ENCODE data around the gene RPRD1B. TPM values are rescaled to one million over a fixed set of nuclear protein-coding genes. Genes with fewer than 3 reads are reported as not detected.

RPRD1B gene
- total and polyA plus RNA-seq, 2 donors (not counting 3 experiments of a cell fraction or from before 2014, with no cell fraction given): 13.0 to 29.3 TPM

DNA sequence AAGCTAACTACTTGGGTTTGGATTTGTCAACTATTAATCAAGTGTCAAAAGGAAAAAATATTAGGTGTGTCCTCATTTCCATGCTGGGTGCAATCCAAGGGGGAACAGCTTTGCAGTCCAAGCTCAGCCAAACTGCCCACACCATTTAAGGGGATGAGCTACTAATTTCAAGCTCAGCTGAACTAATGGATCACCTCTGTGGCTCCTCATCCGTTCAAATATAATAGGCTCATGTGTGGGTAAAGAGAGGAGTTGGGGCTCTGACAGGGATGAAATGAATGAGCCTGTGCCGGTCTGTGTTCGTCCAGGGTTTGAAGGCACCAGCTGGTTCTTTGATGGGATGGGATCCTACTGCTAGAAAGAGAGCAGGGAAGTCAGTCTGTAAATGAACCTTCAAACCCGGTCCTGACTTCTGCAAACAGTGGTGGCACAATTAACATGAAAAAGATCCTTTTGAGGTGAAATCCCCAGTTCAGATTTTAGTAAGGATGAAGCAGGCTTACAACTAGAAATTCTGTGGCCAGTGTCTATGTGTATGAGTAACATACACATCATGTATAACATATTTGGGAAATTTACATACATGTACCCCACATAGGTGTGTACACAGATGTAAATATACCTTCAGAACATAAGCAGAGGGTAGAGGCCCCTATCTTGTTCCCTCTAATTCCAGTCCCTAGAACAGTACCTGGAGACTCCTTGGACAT is 42.2 kb upstream of the RPRD1B start:
- no peaks in the 10 kb centered on the region for H3K9me1 ChIP-seq (replicated peaks; ENCODE audit: control insufficient read depth, extremely low read depth, insufficient read depth, low read length)
- BruUV-seq (replicated peaks): no TSS peak
- H3K4me1 ChIP-seq (ENCODE audit: control insufficient read depth, extremely low read depth, insufficient read depth, low read length): peaks cover 24% of the 10 kb centered on the region
- FAIRE-seq: no peak
- peaks cover 0 to 6% of the 10 kb centered on the region in 2 experiments for H3K36me3 ChIP-seq (ENCODE audit: control insufficient read depth in 2 of 2, extremely low read depth in 1 of 2, insufficient read depth in 2 of 2, low read length in 2 of 2)
- ChIA-PET POLR2A (no interaction called here), CTCF (interaction anchor here (1.2 to 4.4 kb wide), 6 partner anchors 10 to 427 kb away, joined by 3 to 37 read pairs (median 4); partner anchors contain the start of gene VSTM2L)
- H3K9me3 ChIP-seq (replicated peaks; ENCODE audit: control insufficient read depth, insufficient read depth, low read length): no peaks in the 10 kb centered on the region
- intact Hi-C loops (cut with micrococcal nuclease): loop anchor here (2.0 to 5.0 kb wide), 3 partner anchors 89 to 427 kb away; partner anchors contain the start of gene VSTM2L
- no peak overlapping the region for H3K4me3 ChIP-seq (replicated peaks in 1 of 3; ENCODE audit: insufficient read depth in 1 of 3, low read depth in 1 of 3, low read length in 3 of 3)
- H3K27ac ChIP-seq (ENCODE audit: insufficient read depth, low read depth, low read length): peak overlapping the region; percentile 68
- no peaks in the 10 kb centered on the region for H3K27me3 ChIP-seq (ENCODE audit: control insufficient read depth in 2 of 2, insufficient read depth in 2 of 2, low read length in 2 of 2)
- H3K9ac ChIP-seq (replicated peaks; ENCODE audit: extremely low read depth, insufficient read depth, low read length): no peak overlapping the region
- H2AFZ ChIP-seq (ENCODE audit: low read depth, low read length): no peak overlapping the region
- DNase-seq (ENCODE audit: low read depth, low spot score): no peak
- dilution Hi-C loops (cut with MboI; ENCODE audit: extremely low pct_ligation_motif_present, low sequenced_read_pairs): no loop called here
- H3K79me2 ChIP-seq (ENCODE audit: control insufficient read depth, insufficient read depth, low read length): no peaks in the 10 kb centered on the region
- H4K20me1 ChIP-seq (replicated peaks; ENCODE audit: control insufficient read depth, extremely low read depth, insufficient read depth, low read length): no peaks in the 10 kb centered on the region
- TF ChIP-seq JUN (IDR thresholded peaks at IDR 0.05; ENCODE audit: borderline replicate concordance, insufficient read depth, insufficient read length, low read depth) (no peak), GATA2 (IDR thresholded peaks at IDR 0.05; ENCODE audit: insufficient read depth, insufficient read length, low read depth, low read length) (no peak)
- H3K4me2 ChIP-seq (ENCODE audit: insufficient read depth, low read length): no peak overlapping the region

DNA sequence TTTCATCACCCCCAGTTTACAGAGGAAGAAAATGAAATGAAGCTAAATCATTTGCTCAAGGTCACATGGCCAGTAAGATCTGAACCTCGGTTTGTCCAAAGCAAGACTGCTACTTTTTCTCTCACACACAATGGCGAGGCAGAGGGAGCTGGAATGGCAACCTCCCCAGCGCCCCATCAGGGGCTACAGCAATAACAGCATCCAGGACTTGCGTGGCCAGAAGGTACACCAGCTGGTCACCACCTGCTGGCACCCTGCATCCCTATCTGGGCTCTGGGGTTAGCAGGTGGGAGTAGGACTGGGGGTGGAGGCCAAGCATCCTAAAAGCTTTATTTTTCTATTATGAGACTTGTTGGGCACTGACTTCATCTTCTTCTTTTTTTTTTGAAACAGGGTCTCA is 41.6 kb upstream of the RPRD1B start:
- ChIA-PET CTCF (interaction anchor here (1.2 to 4.4 kb wide), 7 partner anchors 10 to 428 kb away, joined by 3 to 37 read pairs (median 4); partner anchors contain the start of gene VSTM2L), POLR2A (no interaction called here)
- no peaks in the 10 kb centered on the region for H3K27me3 ChIP-seq (ENCODE audit: control insufficient read depth in 2 of 2, insufficient read depth in 2 of 2, low read length in 2 of 2)
- intact Hi-C loops (cut with micrococcal nuclease) (loop anchor here (2.0 to 5.0 kb wide), 3 partner anchors 90 to 427 kb away; partner anchors contain the start of gene VSTM2L), dilution Hi-C loops (cut with MboI; ENCODE audit: extremely low pct_ligation_motif_present, low sequenced_read_pairs) (no loop called here)
- no peak overlapping the region for H2AFZ ChIP-seq (ENCODE audit: low read depth, low read length)
- peaks cover 24% of the 10 kb centered on the region for H3K4me1 ChIP-seq (ENCODE audit: control insufficient read depth, extremely low read depth, insufficient read depth, low read length)
- H3K4me3 ChIP-seq (replicated peaks in 1 of 3; ENCODE audit: insufficient read depth in 1 of 3, low read depth in 1 of 3, low read length in 3 of 3): no peak overlapping the region
- no peak overlapping the region for H3K9ac ChIP-seq (replicated peaks; ENCODE audit: extremely low read depth, insufficient read depth, low read length)
- H3K36me3 ChIP-seq (ENCODE audit: control insufficient read depth in 2 of 2, extremely low read depth in 1 of 2, insufficient read depth in 2 of 2, low read length in 2 of 2): peaks cover 0 to 11% of the 10 kb centered on the region in 2 experiments
- no peak for FAIRE-seq
- no peaks in the 10 kb centered on the region for H4K20me1 ChIP-seq (replicated peaks; ENCODE audit: control insufficient read depth, extremely low read depth, insufficient read depth, low read length)
- H3K79me2 ChIP-seq (ENCODE audit: control insufficient read depth, insufficient read depth, low read length): no peaks in the 10 kb centered on the region
- no peak overlapping the region for H3K27ac ChIP-seq (ENCODE audit: insufficient read depth, low read depth, low read length)
- H3K9me1 ChIP-seq (replicated peaks; ENCODE audit: control insufficient read depth, extremely low read depth, insufficient read depth, low read length): no peaks in the 10 kb centered on the region
- BruUV-seq (replicated peaks): no TSS peak
- no peak for TF ChIP-seq FOS (IDR thresholded peaks at IDR 0.05; ENCODE audit: borderline replicate concordance, insufficient read depth, low read length)
- no peak for TF ChIP-seq GATA2 (IDR thresholded peaks at IDR 0.05; ENCODE audit: insufficient read depth, insufficient read length, low read depth, low read length)
- TF ChIP-seq, protein P1, sequence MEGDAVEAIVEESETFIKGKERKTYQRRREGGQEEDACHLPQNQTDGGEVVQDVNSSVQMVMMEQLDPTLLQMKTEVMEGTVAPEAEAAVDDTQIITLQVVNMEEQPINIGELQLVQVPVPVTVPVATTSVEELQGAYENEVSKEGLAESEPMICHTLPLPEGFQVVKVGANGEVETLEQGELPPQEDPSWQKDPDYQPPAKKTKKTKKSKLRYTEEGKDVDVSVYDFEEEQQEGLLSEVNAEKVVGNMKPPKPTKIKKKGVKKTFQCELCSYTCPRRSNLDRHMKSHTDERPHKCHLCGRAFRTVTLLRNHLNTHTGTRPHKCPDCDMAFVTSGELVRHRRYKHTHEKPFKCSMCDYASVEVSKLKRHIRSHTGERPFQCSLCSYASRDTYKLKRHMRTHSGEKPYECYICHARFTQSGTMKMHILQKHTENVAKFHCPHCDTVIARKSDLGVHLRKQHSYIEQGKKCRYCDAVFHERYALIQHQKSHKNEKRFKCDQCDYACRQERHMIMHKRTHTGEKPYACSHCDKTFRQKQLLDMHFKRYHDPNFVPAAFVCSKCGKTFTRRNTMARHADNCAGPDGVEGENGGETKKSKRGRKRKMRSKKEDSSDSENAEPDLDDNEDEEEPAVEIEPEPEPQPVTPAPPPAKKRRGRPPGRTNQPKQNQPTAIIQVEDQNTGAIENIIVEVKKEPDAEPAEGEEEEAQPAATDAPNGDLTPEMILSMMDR (IDR thresholded peaks at IDR 0.05; ENCODE audit: extremely low read depth in 1 of 2, insufficient read depth in 1 of 2, low read depth in 1 of 2, low read length in 2 of 2): no peak
- no peak for TF ChIP-seq JUN (IDR thresholded peaks at IDR 0.05; ENCODE audit: borderline replicate concordance, insufficient read depth, insufficient read length, low read depth)
- no peak for TF ChIP-seq EZH2 (IDR thresholded peaks at IDR 0.05; ENCODE audit: borderline replicate concordance, low read depth, low read length, severe bottlenecking)
- no peaks in the 10 kb centered on the region for H3K9me3 ChIP-seq (replicated peaks; ENCODE audit: control insufficient read depth, insufficient read depth, low read length)
- DNase-seq (ENCODE audit: low read depth, low spot score): no peak
- H3K4me2 ChIP-seq (ENCODE audit: insufficient read depth, low read length): no peak overlapping the region
